Bone marrow (tissue), 2 donors: ENCODE results near the gene THAP9.

Experiments
- DNase-seq, 2 donors: peaks; one replicate each; lab custom pipeline; 2025; lab: John Stamatoyannopoulos, UW

The THAP9 gene

GRCh38 chr4:82965763-82966162 is 65.2 kb downstream of the THAP9 start:
- DNase-seq, result no peak

- no peak for DNase-seq
Observed at GRCh38 chr4:82968972-82969371, 68.4 kb downstream of the THAP9 start.

GRCh38 chr4:82969414-82969813 is 68.9 kb downstream of the THAP9 start:
- DNase-seq, result no peak
